GM13976 (cell line): ENCODE results near the gene SLC35C1.

Source experiments
- DNase-seq: peaks from one replicate; pipeline ENCODE4 v3.0.0; 2012; ENCODE audit warnings: low spot score
- CTCF ChIP-seq: IDR thresholded peaks from 2 replicates; pipeline ENCODE4 v1.5.1; 2012; ENCODE audit warnings: borderline replicate concordance, mild to moderate bottlenecking; ENCODE audit not compliant: insufficient read depth; ENCODE audit errors: extremely low read depth, missing control alignments, control extremely low read depth
- in situ Hi-C: fragments of 300-500 bp; cut with MboI; formaldehyde crosslinking; loops from one replicate; pipeline ENCODE4 v1.12.0; 2022; ENCODE audit warnings: low sequenced_read_pairs, mixed read lengths, inconsistent platforms; ENCODE audit not compliant: unreplicated experiment

The SLC35C1 gene

GRCh38 chr11:45804761-45805304, at the start of gene SLC35C1:
SLC35C1 (plus strand) TSS chr11:45805149; CDS start chr11:45805802, 653 bp downstream.
- peak; percentile 99 for DNase-seq
- in situ Hi-C loops, result no loop called here
- no peak for TF ChIP-seq CTCF

GRCh38 chr11:45755281-45755859, 49.6 kb upstream of the SLC35C1 start:
- no peak for DNase-seq
- TF ChIP-seq CTCF, result no peak
- in situ Hi-C loops, result loop anchor here (25.0 kb wide), 1 partner anchor 393 kb away; no protein-coding TSS in a partner anchor

GRCh38 chr11:45756384-45757010, 48.5 kb upstream of the SLC35C1 start:
- DNase-seq, result no peak
- no peak for TF ChIP-seq CTCF
- in situ Hi-C loops, result loop anchor here (25.0 kb wide), 1 partner anchor 394 kb away; no protein-coding TSS in a partner anchor

- DNase-seq, result no peak
- in situ Hi-C loops, result loop anchor here (25.0 kb wide), 1 partner anchor 395 kb away; no protein-coding TSS in a partner anchor
- TF ChIP-seq CTCF, result no peak
These were observed 47.3 kb upstream of the SLC35C1 start for GRCh38 chr11:45757672-45758071.

- DNase-seq, result no peak
- in situ Hi-C loops, result loop anchor here (25.0 kb wide), 1 partner anchor 399 kb away; no protein-coding TSS in a partner anchor
- TF ChIP-seq CTCF, result no peak
These were observed 43.3 kb upstream of the SLC35C1 start for GRCh38 chr11:45761659-45762058.

GRCh38 chr11:45765107-45765668, 39.8 kb upstream of the SLC35C1 start:
- TF ChIP-seq CTCF, result no peak
- in situ Hi-C loops, result loop anchor here (25.0 kb wide), 1 partner anchor 403 kb away; no protein-coding TSS in a partner anchor
- DNase-seq, result no peak
